H1 (cell line): ENCODE data around the gene BCL2.

Experiments
- CHD2 ChIP-seq: IDR thresholded peaks from 2 replicates; pipeline ENCODE4 v1.6.1; 2012; ENCODE audit warnings: low read length, improper control_type of control experiment
- TF ChIP-seq, protein P1 (sequence below), 3 experiments: IDR thresholded peaks; 1 replicate in 2 of 3; 2 replicates in 1 of 3; pipeline versions ENCODE4 v1.5.1 to v1.6.1; 2011; ENCODE audit warnings: low read length in 3 of 3, mild to moderate bottlenecking in 3 of 3, inconsistent platforms in 2 of 3, low read depth in 1 of 3, moderate library complexity in 1 of 3; ENCODE audit not compliant: insufficient read depth in 1 of 3; ENCODE audit errors: control extremely low read depth in 1 of 3

- TF ChIP-seq CHD2 = no peak
- TF ChIP-seq, protein P1, sequence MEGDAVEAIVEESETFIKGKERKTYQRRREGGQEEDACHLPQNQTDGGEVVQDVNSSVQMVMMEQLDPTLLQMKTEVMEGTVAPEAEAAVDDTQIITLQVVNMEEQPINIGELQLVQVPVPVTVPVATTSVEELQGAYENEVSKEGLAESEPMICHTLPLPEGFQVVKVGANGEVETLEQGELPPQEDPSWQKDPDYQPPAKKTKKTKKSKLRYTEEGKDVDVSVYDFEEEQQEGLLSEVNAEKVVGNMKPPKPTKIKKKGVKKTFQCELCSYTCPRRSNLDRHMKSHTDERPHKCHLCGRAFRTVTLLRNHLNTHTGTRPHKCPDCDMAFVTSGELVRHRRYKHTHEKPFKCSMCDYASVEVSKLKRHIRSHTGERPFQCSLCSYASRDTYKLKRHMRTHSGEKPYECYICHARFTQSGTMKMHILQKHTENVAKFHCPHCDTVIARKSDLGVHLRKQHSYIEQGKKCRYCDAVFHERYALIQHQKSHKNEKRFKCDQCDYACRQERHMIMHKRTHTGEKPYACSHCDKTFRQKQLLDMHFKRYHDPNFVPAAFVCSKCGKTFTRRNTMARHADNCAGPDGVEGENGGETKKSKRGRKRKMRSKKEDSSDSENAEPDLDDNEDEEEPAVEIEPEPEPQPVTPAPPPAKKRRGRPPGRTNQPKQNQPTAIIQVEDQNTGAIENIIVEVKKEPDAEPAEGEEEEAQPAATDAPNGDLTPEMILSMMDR (IDR thresholded peaks at IDR 0.05; ENCODE audit: control extremely low read depth in 1 of 3, insufficient read depth in 1 of 3, low read depth in 1 of 3, low read length in 3 of 3) = no peak
These were observed 8.2 kb downstream of the BCL2 start for GRCh38 chr18:63311118-63312018.
